HS-27A (cell line): ENCODE results near the gene CCDC60.

Source experiments
- DNase-seq: peaks from one replicate; pipeline ENCODE4 v3.0.0-alpha.2; 2012; ENCODE audit warnings: low read depth, missing footprints

CCDC60 gene

GRCh38 chr12:119384340-119384739 is 49.8 kb downstream of the CCDC60 start:
- DNase-seq: no peak

- no peak for DNase-seq
These were observed 51.1 kb downstream of the CCDC60 start for GRCh38 chr12:119385659-119386058.

GRCh38 chr12:119389687-119390086 is 55.2 kb downstream of the CCDC60 start:
- no peak for DNase-seq

- no peak for DNase-seq
These were observed 57.1 kb downstream of the CCDC60 start for GRCh38 chr12:119391673-119392072.

GRCh38 chr12:119393677-119394076 is 59.1 kb downstream of the CCDC60 start:
- DNase-seq: no peak

GRCh38 chr12:119397540-119397939 is 63.0 kb downstream of the CCDC60 start:
- DNase-seq: no peak

GRCh38 chr12:119398190-119398589 is 63.7 kb downstream of the CCDC60 start:
- no peak for DNase-seq

GRCh38 chr12:119399301-119399700 is 64.8 kb downstream of the CCDC60 start:
- DNase-seq: no peak

- no peak for DNase-seq
These were observed 71.8 kb downstream of the CCDC60 start for GRCh38 chr12:119406308-119406707.

GRCh38 chr12:119406811-119407210 is 72.3 kb downstream of the CCDC60 start:
- DNase-seq: no peak

- no peak for DNase-seq
These were observed 74.5 kb downstream of the CCDC60 start for GRCh38 chr12:119409043-119409442.

- no peak for DNase-seq
These were observed 75.9 kb downstream of the CCDC60 start for GRCh38 chr12:119410396-119410795.

GRCh38 chr12:119412306-119412705 is 77.8 kb downstream of the CCDC60 start:
- no peak for DNase-seq

- DNase-seq: peak; percentile 9
These were observed 78.6 kb downstream of the CCDC60 start for GRCh38 chr12:119412811-119413794.

- DNase-seq: no peak
These were observed 81.2 kb downstream of the CCDC60 start for GRCh38 chr12:119415714-119416113.

- no peak for DNase-seq
These were observed 82.9 kb downstream of the CCDC60 start for GRCh38 chr12:119417440-119417839.

GRCh38 chr12:119419381-119419780 is 84.9 kb downstream of the CCDC60 start:
- no peak for DNase-seq

- DNase-seq: no peak
These were observed 88.8 kb downstream of the CCDC60 start for GRCh38 chr12:119423285-119423684.

- no peak for DNase-seq
These were observed 91.1 kb downstream of the CCDC60 start for GRCh38 chr12:119425623-119426022.

GRCh38 chr12:119431151-119431550 is 96.6 kb downstream of the CCDC60 start:
- DNase-seq: no peak

- no peak for DNase-seq
These were observed 98.4 kb downstream of the CCDC60 start for GRCh38 chr12:119432949-119433348.

GRCh38 chr12:119440803-119441360 is 106.4 kb downstream of the CCDC60 start:
- DNase-seq: no peak

- DNase-seq: no peak
These were observed 110.0 kb downstream of the CCDC60 start for GRCh38 chr12:119444462-119445044.
